Activated CD8-positive, alpha-beta memory T cell treated with anti-CD3 and anti-CD28 coated beads, Interleukin-2, amount 50 U/mL, for 1 hour (primary cell): ENCODE data around the gene MINDY2.

Source experiments
- DNase-seq: peaks from one replicate; pipeline ENCODE4 v3.0.0-alpha.2; 2020; ENCODE audit errors: extremely low read depth

The MINDY2 gene, protein sequence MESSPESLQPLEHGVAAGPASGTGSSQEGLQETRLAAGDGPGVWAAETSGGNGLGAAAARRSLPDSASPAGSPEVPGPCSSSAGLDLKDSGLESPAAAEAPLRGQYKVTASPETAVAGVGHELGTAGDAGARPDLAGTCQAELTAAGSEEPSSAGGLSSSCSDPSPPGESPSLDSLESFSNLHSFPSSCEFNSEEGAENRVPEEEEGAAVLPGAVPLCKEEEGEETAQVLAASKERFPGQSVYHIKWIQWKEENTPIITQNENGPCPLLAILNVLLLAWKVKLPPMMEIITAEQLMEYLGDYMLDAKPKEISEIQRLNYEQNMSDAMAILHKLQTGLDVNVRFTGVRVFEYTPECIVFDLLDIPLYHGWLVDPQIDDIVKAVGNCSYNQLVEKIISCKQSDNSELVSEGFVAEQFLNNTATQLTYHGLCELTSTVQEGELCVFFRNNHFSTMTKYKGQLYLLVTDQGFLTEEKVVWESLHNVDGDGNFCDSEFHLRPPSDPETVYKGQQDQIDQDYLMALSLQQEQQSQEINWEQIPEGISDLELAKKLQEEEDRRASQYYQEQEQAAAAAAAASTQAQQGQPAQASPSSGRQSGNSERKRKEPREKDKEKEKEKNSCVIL

DNA sequence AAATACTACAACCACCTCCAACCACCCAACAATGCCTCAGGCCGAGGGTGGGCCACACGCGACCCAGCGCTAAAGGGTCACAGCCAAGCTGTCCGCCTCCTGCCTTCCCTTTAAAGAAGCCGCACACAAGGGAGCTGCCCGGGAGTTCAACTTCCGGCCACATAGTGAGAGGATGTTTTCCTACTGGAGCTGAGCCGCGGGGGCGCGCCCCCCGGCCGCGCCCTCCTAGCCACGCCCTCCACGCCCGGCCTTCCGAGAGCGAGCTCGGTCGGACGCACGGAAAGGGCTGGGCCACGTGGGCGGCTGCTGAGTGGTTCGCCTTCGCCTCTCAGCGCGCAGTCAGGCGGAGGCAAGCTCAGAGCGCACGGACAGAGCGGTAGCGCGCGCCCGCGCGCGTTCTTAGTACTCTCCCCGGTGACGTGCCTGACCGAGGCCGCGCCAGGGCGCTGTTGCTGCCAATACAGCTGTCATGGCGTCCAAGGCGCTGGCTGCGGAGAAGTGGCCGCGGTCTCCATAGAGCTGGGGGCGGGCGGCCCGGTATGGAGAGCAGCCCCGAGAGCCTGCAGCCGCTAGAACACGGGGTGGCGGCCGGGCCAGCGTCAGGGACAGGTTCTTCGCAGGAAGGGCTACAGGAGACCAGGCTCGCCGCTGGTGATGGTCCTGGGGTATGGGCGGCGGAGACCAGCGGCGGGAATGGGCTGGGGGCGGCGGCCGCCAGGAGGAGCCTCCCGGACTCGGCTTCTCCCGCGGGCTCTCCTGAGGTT lies at the start of gene MINDY2:
TSS of gene MINDY2 (plus strand) at position 446 of the 764 bp plus-strand sequence. CDS start at position 540, 94 bp downstream.
- peak; percentile 79 for DNase-seq

DNA sequence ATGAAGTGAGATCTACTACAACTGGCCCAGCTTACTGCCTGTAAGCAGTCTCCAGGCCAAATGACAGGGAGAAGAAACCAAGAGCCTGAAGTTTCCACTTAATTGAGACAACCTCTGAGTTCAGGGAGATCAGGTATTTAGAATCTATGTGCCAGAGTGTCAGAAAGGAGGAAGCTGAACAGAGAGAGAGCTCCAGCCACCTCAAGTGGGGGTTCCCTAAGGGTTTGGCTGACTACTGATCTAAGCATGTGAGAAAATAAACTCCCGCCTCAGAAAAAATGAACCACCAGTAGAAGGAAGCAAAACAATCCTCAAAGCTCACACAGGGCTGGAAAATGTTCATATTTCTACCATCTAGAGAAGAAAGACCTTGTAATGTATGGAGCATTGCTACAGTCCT lies 46.6 kb upstream of the MINDY2 start:
- DNase-seq, result no peak

DNA sequence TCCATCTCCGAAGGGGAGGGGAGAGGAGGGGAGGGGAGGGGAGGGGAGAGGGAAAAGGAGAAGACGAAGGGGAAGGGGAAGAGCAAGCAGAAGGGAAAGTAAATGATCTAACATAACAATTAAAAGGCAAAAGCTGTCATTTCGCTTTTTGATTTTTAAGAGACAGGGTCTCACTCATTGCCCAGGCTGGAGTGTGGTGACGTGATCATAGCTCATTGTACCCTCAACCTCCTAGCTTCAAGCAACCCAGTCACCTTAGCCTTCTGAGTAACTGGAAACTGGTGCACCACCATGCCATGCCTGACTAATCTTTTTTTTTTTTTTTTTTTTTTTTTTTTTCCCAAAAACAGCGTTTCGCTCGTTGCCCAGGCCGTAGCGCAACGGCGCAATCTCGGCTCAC lies 44.2 kb upstream of the MINDY2 start:
- no peak for DNase-seq

- DNase-seq, result no peak
Measured at GRCh38 chr15:58731756-58732535, 39.2 kb upstream of the MINDY2 start.

GRCh38 chr15:58732625-58733363 lies 38.3 kb upstream of the MINDY2 start:
- DNase-seq, result no peak

- no peak for DNase-seq
Measured at GRCh38 chr15:58734859-58735258, 36.2 kb upstream of the MINDY2 start.

- no peak for DNase-seq
Measured at GRCh38 chr15:58736018-58736643, 35.0 kb upstream of the MINDY2 start.

DNA sequence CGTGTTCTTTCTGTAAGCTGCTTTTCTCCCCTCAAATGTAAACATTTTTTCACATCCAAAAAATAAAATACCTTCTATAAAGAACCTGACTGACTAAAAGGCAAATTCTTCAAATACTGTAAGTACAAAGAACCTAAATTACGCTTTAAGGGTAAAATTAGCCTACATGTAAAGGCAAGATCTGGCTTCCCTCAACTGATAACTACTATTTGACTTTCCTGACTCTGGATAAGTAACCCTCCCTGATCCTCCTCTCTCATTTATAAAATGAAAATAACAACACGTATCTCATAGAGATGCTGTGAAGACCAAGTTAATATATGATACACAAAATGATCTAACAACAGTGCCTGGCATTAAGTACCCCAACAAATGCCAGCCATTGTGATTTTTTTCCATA lies 33.8 kb upstream of the MINDY2 start:
- DNase-seq, result no peak

- DNase-seq, result no peak
Measured at GRCh38 chr15:58738046-58738707, 32.9 kb upstream of the MINDY2 start.

- DNase-seq, result no peak
Measured at GRCh38 chr15:58740436-58740835, 30.7 kb upstream of the MINDY2 start.

DNA sequence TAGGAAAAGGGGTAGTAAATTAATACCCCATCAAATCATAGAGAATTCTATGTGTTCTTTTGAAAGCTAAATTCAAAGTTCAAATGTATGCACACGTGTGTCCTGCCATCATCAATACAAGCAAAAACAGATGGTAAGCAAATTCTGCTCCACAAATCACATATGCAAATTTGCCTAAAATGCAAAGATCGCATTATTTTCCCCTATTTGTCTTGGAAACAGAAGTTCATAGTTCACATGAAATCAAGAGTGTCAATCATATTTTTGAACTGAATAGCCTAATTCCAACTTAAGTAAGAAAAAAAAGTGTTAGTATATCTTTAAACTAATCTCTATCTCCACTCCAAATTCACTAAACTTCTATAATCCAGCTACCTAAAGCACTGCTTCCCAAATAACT lies 30.1 kb upstream of the MINDY2 start:
- DNase-seq, result no peak

GRCh38 chr15:58742022-58742813 lies 28.9 kb upstream of the MINDY2 start:
- DNase-seq, result no peak

- DNase-seq, result no peak
Measured at GRCh38 chr15:58742819-58743502, 28.1 kb upstream of the MINDY2 start.

GRCh38 chr15:58746174-58746573 lies 24.9 kb upstream of the MINDY2 start:
- DNase-seq, result no peak

DNA sequence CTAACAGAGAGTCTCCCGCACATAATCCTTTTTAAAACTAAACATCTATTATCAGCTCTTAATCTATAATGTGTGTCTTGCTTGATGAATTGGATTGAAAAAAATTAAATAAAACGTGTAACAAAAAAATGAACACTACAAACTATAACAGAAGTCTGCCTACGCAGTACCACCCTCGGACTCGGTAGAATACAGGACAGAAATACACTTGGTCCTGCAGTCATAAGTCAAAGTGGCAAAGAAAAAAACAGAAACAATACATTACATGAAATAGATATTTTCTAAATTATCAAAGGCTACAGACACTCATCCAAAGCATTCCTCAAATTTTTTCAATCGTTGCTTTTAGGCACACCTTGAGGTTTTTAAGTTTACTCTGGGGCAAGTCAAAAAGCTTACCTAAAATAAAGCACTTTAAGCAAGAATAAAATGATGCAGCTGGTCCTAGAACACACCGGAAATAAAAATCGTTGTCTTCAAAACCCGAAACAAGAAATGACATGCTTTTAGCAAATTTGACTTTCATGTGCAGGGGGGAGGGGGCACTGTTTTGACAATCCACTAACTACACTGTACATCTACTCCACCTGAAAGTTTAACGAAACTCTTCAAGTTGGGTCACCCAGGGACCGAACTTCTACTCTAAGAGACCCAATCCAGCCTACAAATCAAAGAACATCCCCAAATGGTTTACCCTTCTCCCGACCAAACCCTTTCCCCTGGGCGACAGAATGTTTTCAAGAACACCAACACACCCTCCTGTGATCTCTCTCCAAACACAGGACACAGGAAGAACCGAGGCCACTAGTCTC lies 22.9 kb upstream of the MINDY2 start:
- no peak for DNase-seq

GRCh38 chr15:58748852-58749531 lies 22.1 kb upstream of the MINDY2 start:
- no peak for DNase-seq
